Measurements from ENCODE around the gene RSBN1.

RSBN1 gene

GRCh38 chr1:113818578-113818977 lies 6.3 kb upstream of the RSBN1 start:
- no peaks in the 10 kb centered on the region for H3K36me3 ChIP-seq (ENCODE audit: low read depth)
- H3K9me3 ChIP-seq (ENCODE audit: severe bottlenecking): no peaks in the 10 kb centered on the region
- H3K27me3 ChIP-seq (ENCODE audit: insufficient read depth, poor library complexity, severe bottlenecking): no peaks in the 10 kb centered on the region
- ATAC-seq (ENCODE audit: low read depth): no peak
- H3K4me1 ChIP-seq (ENCODE audit: insufficient read depth, poor library complexity, severe bottlenecking): no peaks in the 10 kb centered on the region
- no peak for TF ChIP-seq CTCF (IDR thresholded peaks at IDR 0.05; ENCODE audit: poor library complexity, severe bottlenecking)
- DNase-seq (ENCODE audit: low spot score): no peak
- no peak overlapping the region for H3K4me3 ChIP-seq (ENCODE audit: severe bottlenecking)
- H3K27ac ChIP-seq (ENCODE audit: poor library complexity, severe bottlenecking): no peak overlapping the region

GRCh38 chr1:113813218-113813617 lies 942 bp upstream of the RSBN1 start:
- no peak for DNase-seq (ENCODE audit: low spot score)
- Histone ChIP-seq H3K36me3 (ENCODE audit: low read depth) (no peaks in the 10 kb centered on the region), H3K27me3 (ENCODE audit: insufficient read depth, poor library complexity, severe bottlenecking) (no peaks in the 10 kb centered on the region), H3K4me3 (ENCODE audit: severe bottlenecking) (no peak overlapping the region), H3K4me1 (ENCODE audit: insufficient read depth, poor library complexity, severe bottlenecking) (peaks cover 17% of the 10 kb centered on the region), H3K27ac (ENCODE audit: poor library complexity, severe bottlenecking) (peak overlapping the region; percentile 50), H3K9me3 (ENCODE audit: severe bottlenecking) (no peaks in the 10 kb centered on the region)
- no peak for TF ChIP-seq CTCF (IDR thresholded peaks at IDR 0.05; ENCODE audit: poor library complexity, severe bottlenecking)
- no peak for ATAC-seq (ENCODE audit: low read depth)

GRCh38 chr1:113812661-113813135 lies 422 bp upstream of the RSBN1 start:
- Histone ChIP-seq H3K9me3 (ENCODE audit: severe bottlenecking) (no peaks in the 10 kb centered on the region), H3K4me1 (ENCODE audit: insufficient read depth, poor library complexity, severe bottlenecking) (peaks cover 17% of the 10 kb centered on the region), H3K36me3 (ENCODE audit: low read depth) (no peaks in the 10 kb centered on the region), H3K27ac (ENCODE audit: poor library complexity, severe bottlenecking) (peak overlapping the region; percentile 50), H3K4me3 (ENCODE audit: severe bottlenecking) (peak overlapping the region; percentile 79), H3K27me3 (ENCODE audit: insufficient read depth, poor library complexity, severe bottlenecking) (no peaks in the 10 kb centered on the region)
- ATAC-seq (ENCODE audit: low read depth) (no peak), DNase-seq (ENCODE audit: low spot score) (no peak)
- TF ChIP-seq CTCF (IDR thresholded peaks at IDR 0.05; ENCODE audit: poor library complexity, severe bottlenecking): no peak

GRCh38 chr1:113811156-113811887 lies 954 bp downstream of the RSBN1 start:
- H3K27me3 ChIP-seq (ENCODE audit: insufficient read depth, poor library complexity, severe bottlenecking): no peaks in the 10 kb centered on the region
- H3K4me3 ChIP-seq (ENCODE audit: severe bottlenecking): peak overlapping the region; percentile 79
- H3K9me3 ChIP-seq (ENCODE audit: severe bottlenecking): no peaks in the 10 kb centered on the region
- H3K36me3 ChIP-seq (ENCODE audit: low read depth): no peaks in the 10 kb centered on the region
- peak overlapping the region; percentile 50 for H3K27ac ChIP-seq (ENCODE audit: poor library complexity, severe bottlenecking)
- ATAC-seq (ENCODE audit: low read depth) (peak; percentile 40), DNase-seq (ENCODE audit: low spot score) (peak; percentile 66)
- TF ChIP-seq CTCF (IDR thresholded peaks at IDR 0.05; ENCODE audit: poor library complexity, severe bottlenecking): no peak
- H3K4me1 ChIP-seq (ENCODE audit: insufficient read depth, poor library complexity, severe bottlenecking): peaks cover 17% of the 10 kb centered on the region

Measured in RWPE2 (cell line).